Stimulated activated CD8-positive, alpha-beta memory T cell treated with anti-CD3 and anti-CD28 coated beads, Interleukin-12 subunit alpha, Interleukin-12 subunit beta, amount 100 ng/mL, for 24 hours (primary cell): Measurements from ENCODE around the gene TAF11.
"Not testable (repeated sequence)": the region's sequence is repeated elsewhere in the genome, so short reads cannot be mapped to it uniquely, and the experiment has no call there.

Experiments used
- DNase-seq: peaks from one replicate; pipeline ENCODE4 v3.0.0-alpha.2; 2020; ENCODE audit errors: extremely low read depth

The TAF11 gene

GRCh38 chr6:34865107-34865506 lies 22.7 kb downstream of the TAF11 start:
- DNase-seq, result no peak

- DNase-seq, result no peak
Measured at GRCh38 chr6:34864007-34864406, 23.8 kb downstream of the TAF11 start.

GRCh38 chr6:34860776-34861175 lies 27.1 kb downstream of the TAF11 start:
- DNase-seq, result no peak

- no peak for DNase-seq
Measured at GRCh38 chr6:34859951-34860350, 27.9 kb downstream of the TAF11 start.

- DNase-seq, result no peak
Measured at GRCh38 chr6:34858681-34859080, 29.2 kb downstream of the TAF11 start.

- DNase-seq, result no peak
Measured at GRCh38 chr6:34855463-34855862, 32.4 kb downstream of the TAF11 start.

GRCh38 chr6:34852406-34853085 lies 35.3 kb downstream of the TAF11 start:
- no peak for DNase-seq

GRCh38 chr6:34851361-34851760 lies 36.5 kb downstream of the TAF11 start:
- no peak for DNase-seq

- not testable (repeated sequence) for DNase-seq
Measured at GRCh38 chr6:34849066-34849465, 38.8 kb downstream of the TAF11 start.

GRCh38 chr6:34839666-34840352 lies 48.0 kb downstream of the TAF11 start:
- no peak for DNase-seq

- no peak for DNase-seq
Measured at GRCh38 chr6:34837528-34837927, 50.3 kb downstream of the TAF11 start.

- DNase-seq, result no peak
Measured at GRCh38 chr6:34836451-34836850, 51.4 kb downstream of the TAF11 start.

- no peak for DNase-seq
Measured at GRCh38 chr6:34836008-34836407, 51.8 kb downstream of the TAF11 start.

- no peak for DNase-seq
Measured at GRCh38 chr6:34834789-34835518, 52.9 kb downstream of the TAF11 start.

GRCh38 chr6:34832942-34833341 lies 54.9 kb downstream of the TAF11 start:
- no peak for DNase-seq

- no peak for DNase-seq
Measured at GRCh38 chr6:34829137-34829536, 58.7 kb downstream of the TAF11 start.
